Activated naive CD4-positive, alpha-beta T cell treated with anti-CD3 and anti-CD28 coated beads, Interleukin-2, amount 10 ng/mL, durations not matched to agents 7 days and 5 days (primary cell): ENCODE results near the gene ZNF558.
A peak's percentile ranks its signal among the peaks of the same experiment; 100 is the strongest.
"Not testable (repeated sequence)": the region's sequence is repeated elsewhere in the genome, so short reads cannot be mapped to it uniquely, and the experiment has no call there.

ENCODE experiments used
- CTCF ChIA-PET: fragments of 350-600 bp; sonication (Branson Sonifier 250); formaldehyde crosslinking; loops from one replicate; lab custom pipeline; 2021; ENCODE audit warnings: antibody characterized with exemption; lab: Charles Lee
- DNase-seq: peaks from one replicate; pipeline ENCODE4 v3.0.0-alpha.2; 2020
- H3K27ac Mint-ChIP-seq: one replicate; pipeline ENCODE4 v1.8.0; 2021; ENCODE audit warnings: mild to moderate bottlenecking, moderate library complexity, mixed read lengths
- H3K27me3 Mint-ChIP-seq: one replicate; pipeline ENCODE4 v1.8.0; 2021; ENCODE audit warnings: mild to moderate bottlenecking, mixed read lengths
- H3K36me3 Mint-ChIP-seq: one replicate; pipeline ENCODE4 v1.8.0; 2021; ENCODE audit warnings: mixed read lengths
- H3K4me1 Mint-ChIP-seq: one replicate; pipeline ENCODE4 v1.8.0; 2021; ENCODE audit warnings: mixed read lengths
- H3K4me3 Mint-ChIP-seq: one replicate; pipeline ENCODE4 v1.8.0; 2021; ENCODE audit warnings: mild to moderate bottlenecking, moderate library complexity, mixed read lengths
- H3K9me3 Mint-ChIP-seq: one replicate; pipeline ENCODE4 v1.8.0; 2021; ENCODE audit warnings: mixed read lengths

ZNF558 gene

DNA sequence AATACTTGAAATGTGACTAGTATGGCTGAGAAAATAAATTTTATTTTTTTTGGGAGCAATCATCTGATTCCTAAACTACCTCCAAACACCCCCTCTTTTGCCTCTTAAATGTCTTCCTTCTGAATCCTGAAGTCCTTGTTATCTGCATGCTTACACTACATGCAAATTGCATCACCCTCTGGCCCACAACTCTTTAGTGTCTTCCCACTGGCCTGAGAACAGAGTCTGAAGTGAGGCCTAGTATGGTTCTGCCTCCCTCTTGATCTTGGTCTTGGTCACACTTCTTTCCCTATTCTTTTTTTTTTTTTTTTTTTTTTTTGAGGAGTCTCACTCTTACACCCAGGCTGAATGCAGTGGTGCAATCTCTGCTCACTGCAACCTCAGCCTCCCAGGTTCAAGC is 4.8 kb downstream of the ZNF558 start:
- Mint-ChIP-seq H3K9me3 (no peaks in the 10 kb centered on the region), H3K4me3 (no peak overlapping the region), H3K27me3 (no peaks in the 10 kb centered on the region), H3K27ac (no peak overlapping the region), H3K36me3 (peaks cover 55% of the 10 kb centered on the region), H3K4me1 (peaks cover 16% of the 10 kb centered on the region)
- CTCF ChIA-PET = no interaction called here
- no peak for DNase-seq

DNA sequence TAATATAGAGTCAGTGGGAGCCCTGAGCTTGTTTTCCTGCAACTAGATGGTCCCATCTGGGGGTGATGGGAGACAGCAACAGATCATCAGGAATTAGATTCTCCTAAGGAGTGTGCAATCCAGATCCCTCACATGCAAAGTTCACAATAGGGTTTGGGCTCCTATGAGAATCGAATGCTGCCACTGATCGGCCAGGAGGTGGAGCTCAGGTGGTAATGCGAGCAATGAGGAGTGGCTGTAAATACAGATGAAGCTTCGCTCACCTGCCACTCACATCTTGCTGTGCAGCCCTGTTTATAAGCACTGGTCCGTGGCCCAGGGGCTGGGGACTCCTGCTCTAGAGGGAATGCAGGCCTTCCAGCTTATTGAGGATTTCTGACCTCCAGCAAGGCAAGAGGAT is 5.7 kb downstream of the ZNF558 start:
- no peaks in the 10 kb centered on the region for H3K27me3 Mint-ChIP-seq
- DNase-seq = no peak
- peaks cover 64% of the 10 kb centered on the region for H3K36me3 Mint-ChIP-seq
- peaks cover 12% of the 10 kb centered on the region for H3K4me1 Mint-ChIP-seq
- no peaks in the 10 kb centered on the region for H3K9me3 Mint-ChIP-seq
- CTCF ChIA-PET = no interaction called here
- no peak overlapping the region for H3K27ac Mint-ChIP-seq
- no peak overlapping the region for H3K4me3 Mint-ChIP-seq

DNA sequence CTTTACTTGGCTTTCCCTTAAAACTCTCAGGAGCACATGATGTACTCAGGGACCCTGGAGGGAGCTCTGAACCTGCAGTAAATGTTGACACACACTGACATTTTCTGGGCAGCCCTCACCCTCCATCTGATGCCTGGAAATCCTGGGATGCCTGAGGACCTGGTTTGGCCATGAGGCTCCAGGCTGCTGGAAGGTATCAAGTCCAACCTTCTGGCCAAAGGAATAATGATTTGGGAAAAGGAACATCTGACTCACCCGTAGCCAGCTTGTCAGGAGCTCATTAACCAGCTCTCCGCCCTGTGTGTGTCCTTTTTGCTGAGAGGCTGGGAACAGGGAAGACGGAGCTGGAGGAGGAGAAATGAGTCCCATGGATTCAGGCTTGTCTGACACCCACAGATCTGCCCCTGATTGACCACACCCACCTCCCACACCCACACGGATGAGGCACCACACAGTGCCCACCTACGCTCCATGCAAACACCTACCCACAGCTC is 10.3 kb downstream of the ZNF558 start:
- DNase-seq = no peak
- Mint-ChIP-seq H3K4me3 (no peak overlapping the region), H3K27me3 (no peaks in the 10 kb centered on the region), H3K36me3 (peaks cover 82% of the 10 kb centered on the region), H3K27ac (no peak overlapping the region), H3K4me1 (no peaks in the 10 kb centered on the region), H3K9me3 (peaks cover 21% of the 10 kb centered on the region)
- CTCF ChIA-PET = no interaction called here

- DNase-seq = no peak
- H3K9me3 Mint-ChIP-seq = peaks cover 32% of the 10 kb centered on the region
- no peak overlapping the region for H3K4me3 Mint-ChIP-seq
- peaks cover 91% of the 10 kb centered on the region for H3K36me3 Mint-ChIP-seq
- H3K4me1 Mint-ChIP-seq = no peaks in the 10 kb centered on the region
- CTCF ChIA-PET = no interaction called here
- no peaks in the 10 kb centered on the region for H3K27me3 Mint-ChIP-seq
- H3K27ac Mint-ChIP-seq = no peak overlapping the region
Observed at GRCh38 chr19:8820234-8820633, 11.9 kb downstream of the ZNF558 start.

DNA sequence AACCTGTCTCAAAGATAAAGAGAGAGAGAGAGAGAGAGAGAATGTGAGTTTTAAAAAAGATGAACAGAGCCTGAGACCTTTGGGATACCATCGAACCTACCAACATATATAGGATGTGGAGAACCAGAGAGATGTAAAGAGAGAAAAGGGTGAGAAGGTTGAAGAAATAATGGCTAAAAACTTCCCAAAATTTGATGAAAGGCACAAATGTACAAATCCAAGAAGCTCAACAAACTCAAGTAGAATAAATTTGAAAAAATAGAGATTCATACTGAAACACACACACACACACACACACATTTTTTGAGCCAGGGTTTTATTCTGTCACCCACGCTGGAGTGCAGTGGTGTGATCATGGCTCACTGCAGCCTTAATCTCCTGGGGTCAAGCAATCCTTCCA is 16.3 kb downstream of the ZNF558 start:
- peaks cover 74% of the 10 kb centered on the region for H3K9me3 Mint-ChIP-seq
- H3K4me3 Mint-ChIP-seq = no peak overlapping the region
- no peaks in the 10 kb centered on the region for H3K27me3 Mint-ChIP-seq
- no peak for DNase-seq
- peaks cover 94% of the 10 kb centered on the region for H3K36me3 Mint-ChIP-seq
- H3K27ac Mint-ChIP-seq = no peak overlapping the region
- CTCF ChIA-PET = no interaction called here
- H3K4me1 Mint-ChIP-seq = no peaks in the 10 kb centered on the region

- H3K4me1 Mint-ChIP-seq = no peaks in the 10 kb centered on the region
- H3K9me3 Mint-ChIP-seq = peaks cover 79% of the 10 kb centered on the region
- no peak overlapping the region for H3K27ac Mint-ChIP-seq
- peaks cover 88% of the 10 kb centered on the region for H3K36me3 Mint-ChIP-seq
- CTCF ChIA-PET = no interaction called here
- H3K27me3 Mint-ChIP-seq = no peaks in the 10 kb centered on the region
- no peak for DNase-seq
- no peak overlapping the region for H3K4me3 Mint-ChIP-seq
Observed at GRCh38 chr19:8814176-8814575, 17.9 kb downstream of the ZNF558 start.

DNA sequence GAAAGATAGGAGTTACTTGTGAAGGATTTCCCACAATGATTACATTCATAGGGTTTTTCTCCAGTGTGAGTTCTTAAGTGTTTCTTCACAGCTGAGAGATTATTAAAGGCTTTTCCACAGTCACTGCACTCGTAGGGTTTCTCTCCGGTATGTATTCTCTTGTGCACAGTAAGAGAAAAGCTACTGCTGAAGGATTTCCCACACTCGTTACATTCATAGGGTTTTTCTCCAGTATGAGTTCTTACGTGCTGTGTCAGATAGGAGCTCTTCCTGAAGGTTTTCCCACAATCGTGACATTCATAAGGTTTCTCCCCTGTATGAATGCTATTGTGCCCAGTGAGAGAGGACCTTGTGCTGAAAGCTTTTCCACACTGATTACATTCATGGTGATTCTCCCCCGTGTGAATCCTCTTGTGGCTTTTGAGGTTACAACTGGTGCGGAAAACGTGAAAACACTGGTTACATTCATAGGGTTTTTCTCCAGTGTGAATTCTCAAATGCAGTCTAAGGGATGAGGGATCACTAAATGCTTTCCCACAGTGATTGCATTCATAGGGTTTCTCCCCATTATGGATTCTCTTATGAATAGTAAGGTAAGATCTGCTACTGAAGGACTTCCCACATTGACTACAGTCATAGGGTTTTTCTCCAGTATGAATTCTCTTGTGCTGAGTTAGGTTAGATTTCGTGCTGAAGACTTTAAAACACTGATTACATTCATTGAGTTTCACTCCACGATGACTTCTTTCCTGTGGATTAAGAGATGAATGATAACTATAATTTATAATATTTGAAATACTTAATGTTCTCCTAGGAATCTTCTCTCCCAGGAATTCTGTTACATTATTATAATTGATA is 20.6 kb downstream of the ZNF558 start:
- H3K4me3 Mint-ChIP-seq = no peak overlapping the region
- no peaks in the 10 kb centered on the region for H3K4me1 Mint-ChIP-seq
- no peak overlapping the region for H3K27ac Mint-ChIP-seq
- peaks cover 83% of the 10 kb centered on the region for H3K36me3 Mint-ChIP-seq
- CTCF ChIA-PET = no interaction called here
- H3K9me3 Mint-ChIP-seq = peaks cover 82% of the 10 kb centered on the region
- no peaks in the 10 kb centered on the region for H3K27me3 Mint-ChIP-seq
- no peak for DNase-seq

DNA sequence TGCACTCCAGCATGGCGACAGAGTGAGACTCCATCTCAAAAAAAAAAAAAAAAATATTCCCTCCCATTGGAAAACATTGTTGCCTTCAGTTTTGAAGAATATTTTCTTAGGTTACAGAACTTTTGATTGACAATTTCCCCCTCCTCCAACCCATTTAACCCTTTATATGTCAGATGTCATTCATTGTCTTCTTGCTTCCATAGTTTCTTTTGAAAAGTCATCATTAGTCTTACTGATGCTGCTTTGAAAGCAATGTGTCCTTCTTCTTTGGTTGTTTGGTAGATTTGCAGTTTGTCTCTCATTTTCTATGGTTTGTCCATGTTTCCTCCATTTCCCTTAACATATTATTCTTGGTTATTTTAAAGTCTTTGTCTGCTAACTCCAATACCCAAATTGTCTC is 25.4 kb downstream of the ZNF558 start:
- CTCF ChIA-PET = no interaction called here
- H3K4me3 Mint-ChIP-seq = no peak overlapping the region
- no peak overlapping the region for H3K27ac Mint-ChIP-seq
- DNase-seq = no peak
- H3K36me3 Mint-ChIP-seq = peaks cover 53% of the 10 kb centered on the region
- peaks cover 66% of the 10 kb centered on the region for H3K9me3 Mint-ChIP-seq
- H3K27me3 Mint-ChIP-seq = no peaks in the 10 kb centered on the region
- H3K4me1 Mint-ChIP-seq = no peaks in the 10 kb centered on the region

DNA sequence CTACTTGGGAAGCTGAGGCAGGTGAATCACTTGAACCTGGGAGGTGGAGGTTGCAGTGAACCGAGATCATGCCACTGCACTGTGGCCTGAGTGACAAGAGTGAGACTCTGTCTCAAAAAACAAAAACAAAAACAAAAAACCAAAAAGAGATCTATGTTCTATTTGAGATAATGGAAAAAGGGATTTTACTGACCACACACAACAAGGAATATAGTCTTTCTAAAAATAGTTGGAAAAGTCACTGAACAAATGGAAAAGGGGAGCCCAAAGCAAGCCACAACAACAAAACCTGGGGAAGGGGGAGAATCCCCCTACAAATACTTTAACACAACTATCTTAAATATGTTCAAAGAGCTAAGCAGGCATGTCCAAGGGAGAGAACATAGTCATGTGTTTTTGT is 37.3 kb downstream of the ZNF558 start:
- CTCF ChIA-PET = no interaction called here
- no peak overlapping the region for H3K27ac Mint-ChIP-seq
- H3K4me1 Mint-ChIP-seq = no peaks in the 10 kb centered on the region
- H3K4me3 Mint-ChIP-seq = no peak overlapping the region
- H3K9me3 Mint-ChIP-seq = peaks cover 22% of the 10 kb centered on the region
- H3K27me3 Mint-ChIP-seq = no peaks in the 10 kb centered on the region
- DNase-seq = no peak
- H3K36me3 Mint-ChIP-seq = no peaks in the 10 kb centered on the region

- DNase-seq, H3K27me3 Mint-ChIP-seq, H3K9me3 Mint-ChIP-seq, H3K4me1 Mint-ChIP-seq, H3K27ac Mint-ChIP-seq, H3K4me3 Mint-ChIP-seq, H3K36me3 Mint-ChIP-seq, CTCF ChIA-PET: not testable (repeated sequence)
Observed at GRCh38 chr19:8773587-8773986, 58.5 kb downstream of the ZNF558 start.

GRCh38 chr19:8769265-8769664 is 62.8 kb downstream of the ZNF558 start:
- H3K4me3 Mint-ChIP-seq, H3K9me3 Mint-ChIP-seq, CTCF ChIA-PET, H3K36me3 Mint-ChIP-seq, H3K27me3 Mint-ChIP-seq, H3K27ac Mint-ChIP-seq, DNase-seq, H3K4me1 Mint-ChIP-seq: not testable (repeated sequence)

GRCh38 chr19:8767257-8767656 is 64.8 kb downstream of the ZNF558 start:
- H3K27ac Mint-ChIP-seq, H3K9me3 Mint-ChIP-seq, CTCF ChIA-PET, H3K4me3 Mint-ChIP-seq, H3K4me1 Mint-ChIP-seq, H3K27me3 Mint-ChIP-seq, H3K36me3 Mint-ChIP-seq: not testable (repeated sequence)
- DNase-seq = peak; percentile 19
